CD1c-positive myeloid dendritic cell (primary cell): ENCODE measurements around the gene MED9.
A peak's percentile ranks its signal among the peaks of the same experiment; 100 is the strongest.
"Not testable (repeated sequence)": the region's sequence is repeated elsewhere in the genome, so short reads cannot be mapped to it uniquely, and the experiment has no call there.

Experiments
- DNase-seq: peaks from one replicate; pipeline ENCODE4 v3.0.0-alpha.2; 2016; ENCODE audit errors: extremely low spot score

The MED9 gene

DNA sequence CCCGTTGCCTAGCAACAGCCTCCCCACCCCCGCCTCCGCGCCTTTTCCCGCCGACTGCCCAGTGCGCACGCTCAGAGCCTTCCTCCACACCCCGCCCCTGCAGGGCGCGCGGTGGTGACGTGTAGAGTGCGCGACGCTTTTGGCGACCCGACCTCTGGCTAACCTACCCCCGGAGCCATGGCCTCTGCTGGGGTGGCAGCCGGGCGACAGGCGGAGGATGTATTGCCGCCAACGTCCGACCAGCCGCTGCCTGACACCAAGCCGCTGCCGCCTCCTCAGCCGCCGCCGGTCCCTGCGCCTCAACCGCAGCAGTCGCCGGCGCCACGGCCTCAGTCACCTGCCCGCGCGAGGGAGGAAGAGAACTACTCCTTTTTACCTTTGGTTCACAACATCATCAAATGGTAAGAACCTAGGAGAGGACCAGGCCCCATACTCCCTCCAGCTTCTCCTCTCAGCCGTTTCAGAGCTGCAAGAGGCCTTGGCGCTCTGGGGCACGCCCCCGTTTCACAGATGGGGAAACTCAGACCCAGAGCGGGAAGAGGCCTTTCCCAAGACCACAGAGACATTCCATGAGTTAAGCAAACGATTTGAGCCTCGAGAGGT lies at the start of gene MED9:
TSS of gene MED9 (plus strand) at position 136 of the 603 bp plus-strand sequence. CDS start at position 178, 42 bp downstream.
- peak; percentile 98 for DNase-seq

GRCh38 chr17:17429222-17429621 lies 47.6 kb upstream of the MED9 start:
- DNase-seq: no peak

GRCh38 chr17:17430924-17431323 lies 45.9 kb upstream of the MED9 start:
- not testable (repeated sequence) for DNase-seq

DNA sequence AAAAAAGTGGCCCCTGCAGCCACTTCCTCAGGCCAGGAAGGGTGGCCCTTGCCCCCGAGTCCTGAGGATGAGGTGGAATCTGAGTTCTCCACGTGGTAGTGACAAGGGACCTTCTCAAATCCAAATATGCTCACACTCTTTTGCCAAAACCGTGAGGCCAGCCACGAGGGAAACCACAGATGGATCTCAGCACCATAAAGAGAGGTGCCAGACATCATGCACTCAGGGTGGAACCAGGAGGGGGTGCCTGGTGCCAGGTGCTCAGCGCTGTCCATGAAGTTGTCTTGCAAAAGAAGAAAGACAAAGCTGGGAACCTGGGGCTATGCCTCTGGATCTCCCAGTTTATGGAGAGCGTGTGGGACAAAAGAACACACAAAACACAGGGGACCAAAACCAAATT lies 45.2 kb upstream of the MED9 start:
- no peak for DNase-seq

DNA sequence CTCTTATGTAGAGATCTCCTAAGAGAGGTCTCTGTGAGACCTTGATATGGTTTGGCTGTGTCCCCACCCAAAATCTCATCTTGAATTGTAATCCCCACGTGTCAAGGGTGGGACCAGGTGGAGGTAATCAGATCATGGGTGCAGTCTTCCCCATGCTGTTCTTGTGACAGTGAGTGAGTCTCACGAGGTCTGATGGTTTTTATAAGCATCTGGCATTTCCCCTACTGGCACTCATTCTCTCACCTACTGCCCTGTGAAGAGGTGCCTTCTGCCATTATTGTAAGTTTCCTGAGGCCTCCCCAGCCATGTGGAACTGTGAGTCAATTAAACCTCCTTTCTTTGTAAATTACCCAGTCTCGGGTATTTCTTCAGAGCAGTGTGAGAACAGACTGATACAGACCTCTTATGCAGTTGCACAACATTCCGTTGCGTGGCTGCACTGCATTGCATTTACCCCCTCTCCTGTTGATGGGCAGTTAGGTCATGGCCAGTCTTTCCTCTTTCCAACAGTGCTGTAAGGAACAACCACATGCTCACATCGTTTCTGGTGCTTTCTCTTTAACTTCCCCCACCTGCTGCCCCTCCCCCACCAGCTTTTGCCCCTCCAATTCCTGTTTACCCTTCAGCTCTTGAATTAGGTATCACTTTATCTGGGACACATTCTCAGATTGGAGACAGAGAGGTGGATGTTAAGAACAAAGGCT lies 43.6 kb upstream of the MED9 start:
- DNase-seq: peak; percentile 59

GRCh38 chr17:17434477-17434876 lies 42.3 kb upstream of the MED9 start:
- no peak for DNase-seq

GRCh38 chr17:17435323-17435722 lies 41.5 kb upstream of the MED9 start:
- no peak for DNase-seq

DNA sequence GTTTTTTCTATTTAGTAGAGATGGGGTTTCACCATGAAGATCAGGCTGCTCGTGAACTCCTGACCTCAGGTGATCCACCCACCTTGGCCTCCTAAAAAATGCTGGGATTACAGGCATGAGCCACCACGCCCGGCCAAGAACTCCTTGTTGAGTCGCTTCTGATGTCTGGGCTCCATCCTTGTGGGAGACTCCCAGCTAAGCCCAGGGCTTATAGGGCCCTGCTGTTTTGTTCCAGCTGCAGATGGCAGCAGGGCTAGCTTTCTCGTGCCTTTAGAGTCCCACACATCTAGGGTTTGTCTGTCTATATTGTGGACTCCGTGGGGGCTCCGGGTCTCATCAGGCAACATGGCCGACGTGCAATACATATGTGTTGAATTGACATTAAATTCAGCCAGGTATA lies 39.3 kb upstream of the MED9 start:
- DNase-seq: no peak

- no peak for DNase-seq
Observed at GRCh38 chr17:17437893-17438292, 38.9 kb upstream of the MED9 start.

DNA sequence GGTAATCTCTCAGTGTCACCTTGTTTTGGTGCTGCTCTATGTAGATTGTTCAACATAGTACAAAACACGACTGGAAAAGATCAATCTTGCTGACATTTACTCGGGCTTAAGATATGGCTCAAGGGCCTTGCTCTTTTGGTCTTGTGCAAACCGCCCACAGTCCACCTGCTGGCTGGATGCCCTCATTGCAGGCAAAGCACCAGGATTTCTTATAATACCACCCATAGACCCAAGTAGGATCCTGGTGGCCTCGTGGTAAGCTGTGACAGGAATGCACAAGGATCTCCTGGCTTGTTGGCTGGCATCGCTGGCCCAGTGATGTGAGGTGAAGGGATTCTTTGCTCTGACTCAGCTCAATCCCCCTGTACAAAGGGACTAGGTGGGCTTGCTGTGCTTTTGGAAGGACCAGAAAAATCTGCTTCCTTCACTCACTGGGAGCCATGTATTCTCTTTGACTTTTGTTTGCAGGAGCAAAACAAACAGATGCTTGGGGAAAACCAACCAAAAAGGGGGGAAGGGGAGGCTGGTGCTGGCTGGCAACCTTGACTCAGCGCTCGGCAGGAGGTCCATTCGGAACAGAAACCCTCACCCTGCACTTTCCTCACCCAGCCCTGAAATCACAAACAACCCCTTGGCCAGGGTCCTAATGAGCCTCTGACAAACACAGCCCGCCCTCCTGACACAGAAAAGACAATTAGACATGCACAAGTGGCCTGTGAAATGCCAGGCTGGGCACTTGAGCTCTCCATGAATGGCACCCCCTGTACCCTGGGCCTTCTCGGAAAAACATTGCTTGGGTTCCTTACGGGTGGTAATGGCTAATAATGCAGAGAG lies 36.6 kb upstream of the MED9 start:
- DNase-seq: peak; percentile 81

- DNase-seq: no peak
Observed at GRCh38 chr17:17440938-17441675, 35.7 kb upstream of the MED9 start.

DNA sequence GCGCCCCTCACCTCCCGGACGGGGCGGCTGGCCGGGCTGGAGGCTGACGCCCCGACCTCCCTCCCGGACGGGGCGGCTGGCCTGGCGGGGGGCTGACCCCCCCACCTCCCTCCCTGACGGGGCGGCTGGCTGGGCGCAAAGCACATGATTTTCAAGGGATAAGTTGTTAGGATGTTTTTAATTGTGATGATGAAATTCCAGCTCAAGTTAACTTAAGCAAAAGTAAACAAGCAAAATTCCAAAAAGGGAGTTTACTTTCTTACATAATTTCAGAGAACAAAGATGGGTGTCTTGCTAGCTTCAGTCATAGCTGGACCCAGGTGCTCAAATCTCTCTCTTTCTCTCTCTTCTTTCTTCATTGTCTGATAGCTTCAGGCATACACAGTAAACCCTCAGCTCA lies 33.6 kb upstream of the MED9 start:
- no peak for DNase-seq

- no peak for DNase-seq
Observed at GRCh38 chr17:17445296-17445924, 31.4 kb upstream of the MED9 start.

GRCh38 chr17:17445925-17446665 lies 30.7 kb upstream of the MED9 start:
- DNase-seq: no peak

- no peak for DNase-seq
Observed at GRCh38 chr17:17446666-17447155, 30.1 kb upstream of the MED9 start.

DNA sequence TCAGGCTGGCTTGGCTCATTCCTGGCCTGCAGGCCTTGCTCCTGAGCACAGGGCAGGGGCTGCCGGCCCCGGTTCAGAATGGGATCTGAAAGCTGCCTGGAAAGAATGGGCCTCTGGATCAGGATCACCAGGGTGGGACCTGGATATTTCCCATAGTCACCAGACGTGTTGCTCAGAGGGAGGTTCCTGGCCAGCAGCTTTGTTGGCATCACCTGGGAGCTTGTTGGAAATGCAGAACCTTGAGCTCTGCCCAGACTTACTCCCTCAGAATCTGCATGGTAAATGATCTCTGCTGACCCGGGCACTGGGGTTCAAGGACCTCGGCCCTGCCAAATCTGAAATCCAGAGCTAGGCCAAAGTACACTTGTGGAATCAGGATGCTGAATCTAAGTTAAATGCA lies 29.5 kb upstream of the MED9 start:
- no peak for DNase-seq

DNA sequence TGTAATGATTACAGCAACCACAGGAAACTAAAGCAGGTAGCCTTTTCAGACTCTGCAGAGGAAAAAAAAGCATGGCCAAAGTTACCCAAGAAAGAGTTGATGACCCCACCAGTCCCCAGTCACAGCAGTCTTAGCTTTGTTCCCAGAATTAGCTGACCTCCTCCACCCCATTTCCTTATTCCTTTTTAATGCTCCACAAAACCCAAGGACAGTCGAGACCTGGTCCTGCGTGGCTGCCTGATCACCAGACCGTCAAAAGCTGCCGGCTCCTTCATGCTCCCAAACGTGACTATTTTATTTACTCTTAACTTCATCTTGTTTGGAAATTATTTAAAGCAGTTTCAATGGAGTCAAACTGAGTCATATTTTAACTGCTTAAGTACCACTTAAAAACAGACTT lies 28.7 kb upstream of the MED9 start:
- no peak for DNase-seq

- DNase-seq: no peak
Observed at GRCh38 chr17:17448723-17449122, 28.1 kb upstream of the MED9 start.

GRCh38 chr17:17453088-17453487 lies 23.7 kb upstream of the MED9 start:
- DNase-seq: no peak

DNA sequence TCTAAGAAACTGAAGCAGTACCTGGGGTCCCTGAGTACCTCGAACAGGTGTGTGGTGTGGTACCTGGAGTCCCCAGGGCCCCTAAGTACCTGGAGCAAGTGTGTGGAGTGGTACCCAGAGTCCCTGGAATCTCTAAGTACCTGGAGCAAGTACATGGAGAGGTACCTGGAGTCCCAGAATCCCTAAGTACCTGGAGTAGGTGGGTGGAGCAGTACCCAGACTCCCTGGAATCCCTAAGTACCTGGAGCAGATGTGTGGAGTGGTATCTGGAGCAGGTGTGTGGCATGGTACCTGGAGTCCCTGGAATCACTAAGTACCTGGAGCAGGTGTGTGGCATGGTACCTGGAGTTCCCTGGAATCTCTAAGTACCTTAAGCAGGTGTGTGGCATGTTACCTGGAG lies 22.5 kb upstream of the MED9 start:
- no peak for DNase-seq

- DNase-seq: not testable (repeated sequence)
Observed at GRCh38 chr17:17454700-17455099, 22.1 kb upstream of the MED9 start.
